C4-2B (cell line): ENCODE data around the gene ASB18.

ENCODE experiments used
- H3K27ac ChIP-seq: fragments of 450-650 bp; 2 replicates; pipeline ENCODE4 v1.5.1; 2017
- CTCF ChIP-seq: fragments of 450-650 bp; conservative IDR thresholded peaks from 2 replicates; pipeline ENCODE4 v1.5.1; 2017; ENCODE audit warnings: mild to moderate bottlenecking
- ZFX ChIP-seq: fragments of 450-650 bp; IDR thresholded peaks from 2 replicates; pipeline ENCODE4 v1.6.1; 2017

ASB18 gene

GRCh38 chr2:236208019-236208926 lies 55.9 kb downstream of the ASB18 start:
- H3K27ac ChIP-seq = no peak overlapping the region
- TF ChIP-seq ZFX (no peak), CTCF (no peak)

GRCh38 chr2:236207472-236207871 lies 56.7 kb downstream of the ASB18 start:
- H3K27ac ChIP-seq = no peak overlapping the region
- TF ChIP-seq CTCF (no peak), ZFX (no peak)

- H3K27ac ChIP-seq = no peak overlapping the region
- TF ChIP-seq ZFX (no peak), CTCF (no peak)
These were observed 58.1 kb downstream of the ASB18 start for GRCh38 chr2:236205867-236206645.

- TF ChIP-seq ZFX (no peak), CTCF (no peak)
- no peak overlapping the region for H3K27ac ChIP-seq
These were observed 59.3 kb downstream of the ASB18 start for GRCh38 chr2:236204953-236205352.

GRCh38 chr2:236200378-236200777 lies 63.8 kb downstream of the ASB18 start:
- no peak overlapping the region for H3K27ac ChIP-seq
- TF ChIP-seq CTCF = no peak
- TF ChIP-seq ZFX = no peak

- no peak overlapping the region for H3K27ac ChIP-seq
- TF ChIP-seq CTCF (no peak), ZFX (no peak)
These were observed 67.8 kb downstream of the ASB18 start for GRCh38 chr2:236196366-236196765.

- no peak overlapping the region for H3K27ac ChIP-seq
- TF ChIP-seq CTCF = no peak
- TF ChIP-seq ZFX = no peak
These were observed 68.5 kb downstream of the ASB18 start for GRCh38 chr2:236195726-236196125.
